HG02588 (cell line): ENCODE results near the gene U2AF1L4.

Source experiments
- ATAC-seq: cut with Tn5 transposase; IDR thresholded peaks from one replicate; pipeline ENCODE4 v1.9.1; 2021; ENCODE audit warnings: mild to moderate bottlenecking, moderate library complexity; ENCODE audit not compliant: unreplicated experiment

The U2AF1L4 gene

GRCh38 chr19:35714601-35715354 lies 30.4 kb downstream of the U2AF1L4 start:
- ATAC-seq: no peak

DNA sequence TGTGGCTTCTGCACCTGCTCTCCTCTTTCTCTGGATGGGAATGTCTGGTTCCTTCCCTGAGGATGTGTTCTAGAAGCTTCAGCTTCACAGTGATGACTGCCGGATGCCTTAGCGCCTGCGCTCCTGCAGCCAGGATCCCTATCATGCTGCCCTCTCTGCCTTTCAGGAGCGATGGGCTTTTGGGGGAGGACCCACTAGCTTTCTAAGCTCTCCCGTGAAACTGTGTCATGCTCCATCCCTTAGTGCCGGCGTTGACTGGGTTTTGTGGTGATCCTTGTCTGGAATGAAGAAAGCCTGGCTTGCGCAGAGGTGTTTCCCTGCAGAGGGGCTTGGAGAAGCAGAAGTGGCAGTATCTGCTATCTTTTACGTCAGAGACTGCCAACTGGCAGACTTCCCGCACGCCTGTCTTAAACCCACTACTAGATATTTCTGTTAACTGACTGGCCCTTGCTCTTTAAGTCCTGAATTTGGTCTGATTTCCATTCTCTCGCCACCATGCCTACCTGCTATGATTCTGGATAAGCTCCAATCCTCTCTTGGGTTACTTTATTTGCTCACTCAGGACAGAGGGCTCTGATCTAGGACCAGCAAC lies 31.2 kb downstream of the U2AF1L4 start:
- ATAC-seq: no peak

DNA sequence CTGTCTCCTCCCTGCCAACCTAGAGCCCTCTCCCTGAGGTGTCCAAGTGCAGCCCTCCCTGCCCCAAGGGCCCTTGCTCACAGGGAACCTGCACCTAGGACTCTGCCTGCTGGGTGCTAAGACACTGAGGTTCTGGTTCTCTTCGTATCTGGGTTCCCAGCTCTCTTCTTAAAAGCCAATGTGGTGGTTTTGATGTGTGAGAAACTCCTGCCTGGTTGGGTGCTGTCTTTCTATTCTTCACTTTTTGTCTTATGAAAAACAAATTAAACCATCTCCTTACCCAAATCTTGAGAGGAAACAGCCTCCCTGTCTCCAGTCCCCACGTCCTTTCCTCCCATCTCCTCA lies 31.7 kb downstream of the U2AF1L4 start:
- ATAC-seq: no peak

DNA sequence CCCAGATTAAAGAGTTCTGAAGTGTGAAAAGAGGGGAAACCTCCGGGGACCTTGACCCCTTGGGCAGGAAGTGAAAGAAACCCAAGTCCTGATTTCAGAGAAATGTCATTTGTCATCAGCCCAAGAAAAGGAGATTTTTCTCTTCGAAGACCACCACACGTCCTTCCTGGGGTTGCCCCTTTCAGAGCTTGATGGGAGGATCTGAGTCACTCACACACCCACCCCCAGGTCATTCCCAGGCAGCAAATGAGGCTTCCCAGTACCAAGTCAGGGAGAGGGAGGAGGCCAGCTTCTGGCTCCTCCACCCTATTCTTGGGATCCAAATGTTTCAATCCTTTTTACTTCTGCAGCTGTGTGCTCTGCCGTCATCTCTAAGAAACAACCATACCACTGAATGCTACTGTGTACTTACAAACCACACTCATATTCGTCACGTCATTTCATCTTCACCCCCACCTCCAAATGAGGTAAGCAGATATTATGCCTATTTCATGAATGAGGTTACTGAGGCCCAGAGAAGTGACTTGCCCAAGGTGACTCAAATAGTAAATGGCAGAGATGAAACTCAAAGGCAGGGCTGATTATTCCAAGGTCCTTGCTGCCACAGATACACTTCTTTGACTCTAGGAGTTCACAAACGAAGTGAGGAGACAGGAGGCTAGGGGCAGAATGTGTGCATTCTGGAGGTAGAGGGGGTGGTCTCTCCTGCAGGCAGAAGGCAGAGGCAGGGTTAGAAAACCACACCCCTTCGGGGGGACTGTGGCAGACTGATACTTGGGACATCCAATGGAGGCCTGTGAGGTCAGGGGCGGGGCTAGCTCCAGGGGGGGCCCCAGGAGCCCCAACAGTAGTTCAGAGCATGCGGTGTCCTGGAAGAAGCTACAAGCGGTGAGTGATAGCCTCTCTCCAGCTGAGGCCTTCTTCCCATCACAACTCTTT lies 32.4 kb downstream of the U2AF1L4 start:
- no peak for ATAC-seq

DNA sequence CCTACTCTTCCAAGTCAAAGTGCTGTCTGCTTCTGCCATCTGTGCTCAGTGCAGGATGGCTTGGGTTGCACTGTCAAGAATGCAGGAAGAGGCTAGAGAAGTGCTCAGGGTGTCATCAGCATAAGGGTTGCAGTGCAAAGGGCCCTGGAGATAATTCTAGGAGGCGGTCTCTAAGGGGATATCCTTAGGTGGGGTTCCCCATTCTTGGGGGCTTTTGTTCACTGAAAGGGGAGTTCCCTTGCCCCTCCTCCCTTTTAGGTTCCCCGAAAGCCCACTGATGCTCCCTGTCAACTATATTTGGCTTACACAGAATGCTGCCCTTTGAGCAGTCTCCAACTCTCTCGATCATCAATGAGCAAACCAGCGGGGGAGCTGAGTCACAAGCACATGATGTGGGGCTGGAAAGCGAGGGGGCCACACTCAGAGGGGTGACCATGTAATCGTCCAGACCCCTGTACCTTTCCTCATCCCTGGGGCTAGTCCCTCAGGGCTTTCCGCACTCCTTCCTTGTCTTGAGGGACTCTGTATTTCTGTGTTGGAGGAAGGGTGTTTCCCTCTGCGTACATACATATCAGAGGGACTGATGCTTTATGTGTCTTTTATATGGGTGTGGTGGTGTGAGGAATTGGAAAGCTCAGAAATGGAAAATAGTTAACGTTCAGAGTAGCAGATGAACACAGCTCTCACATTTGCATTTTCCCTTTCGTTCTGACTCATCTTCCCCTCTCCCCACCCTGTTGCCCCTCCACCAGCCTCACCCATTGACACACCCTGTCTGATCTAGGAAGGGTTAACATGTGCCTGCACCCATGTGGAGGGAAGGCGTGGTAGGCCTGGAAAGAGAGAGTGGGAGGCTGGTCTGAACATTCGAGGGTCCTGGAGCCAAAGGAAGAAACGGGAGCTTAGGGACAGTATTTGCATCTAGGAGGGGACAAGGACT lies 34.2 kb downstream of the U2AF1L4 start:
- ATAC-seq: no peak

DNA sequence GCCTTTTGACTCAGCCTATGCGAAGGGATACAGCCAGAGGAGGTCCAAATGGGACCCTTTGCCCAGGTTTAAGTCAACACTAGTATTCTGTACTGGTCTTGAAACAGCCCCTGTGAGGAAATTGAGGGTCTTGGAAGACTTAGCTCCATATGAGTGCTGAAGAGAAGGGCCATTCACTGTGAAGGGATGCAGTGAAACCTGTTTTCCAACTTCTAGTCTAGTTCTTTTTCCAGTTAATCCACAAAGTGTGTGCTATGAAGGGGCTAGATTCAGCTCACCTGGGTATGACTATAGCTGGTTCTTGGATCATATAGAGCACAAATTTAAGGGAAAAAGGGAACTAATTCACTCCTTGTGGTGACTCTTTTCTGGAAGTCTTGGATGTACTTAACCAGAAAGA lies 36.8 kb downstream of the U2AF1L4 start:
- no peak for ATAC-seq

DNA sequence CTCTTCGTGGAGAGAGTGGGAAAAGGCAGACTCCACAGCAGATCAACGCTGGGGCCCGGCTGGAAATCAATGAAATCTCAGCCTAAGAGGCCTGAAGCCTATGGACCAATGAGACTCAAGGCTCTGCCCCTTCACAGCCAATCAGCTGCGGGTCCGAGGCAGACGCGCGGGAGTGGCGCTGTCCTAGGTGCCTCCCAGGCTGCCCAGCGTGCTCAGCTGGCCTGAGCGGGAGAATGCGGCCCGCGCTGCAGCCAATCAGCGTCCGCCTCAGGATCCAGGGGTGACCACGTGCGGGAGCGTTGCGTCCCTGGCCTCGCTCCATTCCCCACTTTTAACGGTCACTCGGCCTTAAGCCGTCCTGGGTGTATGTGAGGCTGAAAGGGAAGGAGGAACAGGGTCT lies 41.0 kb downstream of the U2AF1L4 start, which contains the start of gene ZBTB32:
TSS of gene ZBTB32 (plus strand) at position 341 of the 400 bp plus-strand sequence. CDS start 10,069 bp downstream, outside the sequence.
- no peak for ATAC-seq

- ATAC-seq: no peak
Measured at GRCh38 chr19:35703343-35703742, 41.9 kb downstream of the U2AF1L4 start.

GRCh38 chr19:35702223-35703012 lies 42.8 kb downstream of the U2AF1L4 start:
- ATAC-seq: peak; percentile 92

DNA sequence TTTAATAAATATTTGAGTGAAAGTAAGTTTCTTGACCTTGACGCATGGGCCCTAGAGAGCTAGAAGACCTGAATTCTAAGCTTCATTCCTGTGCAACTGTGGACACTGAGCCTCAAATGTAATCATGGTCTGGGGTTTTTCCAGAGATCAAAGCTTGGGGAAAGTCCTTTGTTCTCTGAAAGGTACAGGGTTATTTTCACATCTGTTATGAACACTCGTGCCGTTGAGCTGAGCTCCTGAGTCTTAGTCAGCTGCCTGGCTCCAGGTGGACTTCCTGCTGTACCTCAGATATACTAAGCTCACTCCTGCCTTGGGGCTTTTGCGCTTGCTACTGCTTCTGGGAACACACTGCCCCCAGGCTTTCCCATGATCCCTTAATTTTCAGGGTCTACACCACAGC lies 48.4 kb downstream of the U2AF1L4 start:
- ATAC-seq: no peak

DNA sequence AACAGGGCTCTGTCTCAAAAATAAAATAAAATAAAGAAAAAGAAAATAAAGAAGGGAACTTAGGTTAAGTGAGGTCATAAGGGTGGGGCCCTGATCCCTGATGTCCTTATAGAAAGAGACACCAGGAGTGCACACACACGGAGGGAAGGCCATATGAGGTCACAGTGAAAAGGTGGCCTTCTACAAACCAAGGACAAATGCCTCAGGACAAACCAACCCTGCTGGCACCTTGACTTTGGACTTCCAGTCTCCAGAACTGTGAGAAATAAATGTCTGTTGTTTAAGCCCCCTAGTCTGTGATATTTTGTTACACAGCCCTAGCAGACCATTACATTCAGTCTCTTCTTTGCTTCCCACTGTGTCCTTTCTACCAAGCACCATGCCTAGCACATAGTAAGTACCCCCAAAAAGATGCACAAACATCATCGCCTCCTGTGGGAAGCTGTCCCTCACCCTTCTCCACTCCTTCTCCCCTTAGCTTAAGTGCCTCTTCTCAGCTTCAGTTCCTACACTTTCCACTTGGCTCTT lies 49.3 kb downstream of the U2AF1L4 start:
- ATAC-seq: no peak

DNA sequence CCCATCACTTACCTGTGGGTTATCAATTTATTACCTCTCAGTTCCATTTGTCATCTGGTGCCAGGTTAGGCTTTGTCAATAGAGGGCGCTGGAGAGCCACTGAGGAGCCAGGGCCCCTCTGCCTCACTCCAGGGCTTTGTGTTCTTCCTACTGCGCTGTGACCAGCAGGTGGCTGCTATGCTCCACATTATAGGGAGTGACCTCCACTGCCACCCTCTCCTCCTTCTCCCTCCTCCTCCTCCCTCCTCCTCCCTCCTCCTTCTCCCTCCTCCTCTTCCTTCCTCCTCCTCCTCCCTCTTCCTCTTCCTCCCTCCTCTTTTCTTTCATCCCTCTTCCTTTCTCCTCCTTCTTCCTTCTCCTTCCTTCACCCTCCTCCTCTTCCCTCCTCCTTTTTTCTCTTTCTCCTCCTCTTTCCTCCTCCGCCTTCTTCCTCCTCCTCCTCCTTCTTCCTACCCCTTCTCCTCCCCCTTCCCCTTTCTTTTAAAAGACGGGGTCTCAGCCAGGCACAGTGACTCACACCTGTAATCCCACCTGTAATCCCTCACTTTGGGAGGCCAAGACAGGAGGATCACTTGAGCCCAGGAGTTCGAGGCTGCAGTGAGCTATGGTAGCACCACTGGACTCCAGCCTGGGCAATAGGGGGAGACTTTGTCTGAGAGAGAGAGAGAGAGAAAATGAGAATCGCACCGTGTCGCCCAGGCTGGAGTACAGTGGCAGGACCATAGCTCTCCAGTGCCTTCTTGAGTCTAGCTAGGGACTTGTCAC lies 51.2 kb downstream of the U2AF1L4 start:
- ATAC-seq: peak; percentile 85

GRCh38 chr19:35693422-35693821 lies 51.8 kb downstream of the U2AF1L4 start:
- ATAC-seq: no peak
